GM12872 (cell line): ENCODE data around the gene WDFY1.

ENCODE experiments used
- TF ChIP-seq, protein P1 (sequence below): IDR thresholded peaks from 3 replicates; pipeline ENCODE4 v1.5.1; 2011; ENCODE audit warnings: low read depth, mild to moderate bottlenecking, low read length, moderate library complexity; ENCODE audit not compliant: insufficient read depth

WDFY1 gene

DNA sequence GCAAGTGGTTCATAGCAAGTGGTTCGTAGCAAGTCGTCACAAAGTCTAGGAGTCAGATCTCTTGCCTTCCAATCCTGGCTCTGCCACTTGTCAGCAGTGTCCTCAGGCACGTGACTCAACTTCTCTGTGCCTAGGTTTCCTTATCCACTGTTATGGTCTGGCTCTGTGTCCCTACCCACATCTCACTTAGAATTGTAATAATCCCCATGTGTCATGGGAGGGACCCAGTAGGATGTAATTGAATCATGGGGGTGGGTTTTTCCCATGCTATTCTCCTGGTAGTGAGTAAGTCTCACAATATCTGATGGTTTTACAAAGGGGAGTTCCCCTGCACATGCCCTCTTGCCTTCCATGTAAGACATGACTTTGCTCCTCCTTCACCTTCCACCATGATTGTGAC lies 55.9 kb downstream of the WDFY1 start:
- TF ChIP-seq, protein P1, sequence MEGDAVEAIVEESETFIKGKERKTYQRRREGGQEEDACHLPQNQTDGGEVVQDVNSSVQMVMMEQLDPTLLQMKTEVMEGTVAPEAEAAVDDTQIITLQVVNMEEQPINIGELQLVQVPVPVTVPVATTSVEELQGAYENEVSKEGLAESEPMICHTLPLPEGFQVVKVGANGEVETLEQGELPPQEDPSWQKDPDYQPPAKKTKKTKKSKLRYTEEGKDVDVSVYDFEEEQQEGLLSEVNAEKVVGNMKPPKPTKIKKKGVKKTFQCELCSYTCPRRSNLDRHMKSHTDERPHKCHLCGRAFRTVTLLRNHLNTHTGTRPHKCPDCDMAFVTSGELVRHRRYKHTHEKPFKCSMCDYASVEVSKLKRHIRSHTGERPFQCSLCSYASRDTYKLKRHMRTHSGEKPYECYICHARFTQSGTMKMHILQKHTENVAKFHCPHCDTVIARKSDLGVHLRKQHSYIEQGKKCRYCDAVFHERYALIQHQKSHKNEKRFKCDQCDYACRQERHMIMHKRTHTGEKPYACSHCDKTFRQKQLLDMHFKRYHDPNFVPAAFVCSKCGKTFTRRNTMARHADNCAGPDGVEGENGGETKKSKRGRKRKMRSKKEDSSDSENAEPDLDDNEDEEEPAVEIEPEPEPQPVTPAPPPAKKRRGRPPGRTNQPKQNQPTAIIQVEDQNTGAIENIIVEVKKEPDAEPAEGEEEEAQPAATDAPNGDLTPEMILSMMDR = no peak

DNA sequence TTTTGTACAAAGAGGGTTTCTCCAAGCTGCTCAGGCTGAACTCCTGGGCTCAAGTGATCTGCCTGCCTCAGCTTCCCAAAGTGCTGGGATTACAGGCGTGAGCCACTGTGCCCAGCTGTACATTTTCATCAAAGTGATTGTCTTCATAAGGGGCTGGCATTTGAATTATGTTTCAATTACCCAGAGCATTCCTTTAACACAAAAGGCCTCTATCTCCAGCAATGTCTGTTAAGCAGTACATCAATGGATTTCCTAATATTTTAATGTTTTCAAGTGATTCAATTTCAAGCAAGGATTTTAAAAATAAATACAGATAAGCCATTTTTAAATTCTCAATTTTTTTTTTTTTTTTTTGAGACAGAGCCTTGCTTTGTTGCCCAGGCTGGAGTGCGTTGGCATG lies 56.9 kb downstream of the WDFY1 start:
- TF ChIP-seq, protein P1 = no peak

DNA sequence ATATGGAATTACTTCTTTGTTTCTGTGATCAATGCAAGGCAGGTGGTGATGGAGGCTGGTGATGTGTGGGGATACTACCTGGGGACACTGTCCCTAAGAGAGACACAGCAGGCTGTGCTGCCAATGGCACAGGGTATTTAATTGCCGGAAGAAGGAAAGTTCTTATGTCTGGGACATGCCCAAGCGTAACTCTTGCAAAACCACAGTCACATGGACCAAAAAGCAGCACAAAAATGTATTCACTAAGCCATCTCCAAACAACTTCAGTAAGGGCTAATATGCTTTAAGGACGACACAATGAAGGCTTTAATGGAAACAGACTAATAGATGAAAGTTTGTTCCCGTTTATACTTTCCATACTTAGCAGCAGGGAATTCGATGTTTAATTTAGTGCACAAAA lies 58.0 kb downstream of the WDFY1 start:
- TF ChIP-seq, protein P1 = no peak

DNA sequence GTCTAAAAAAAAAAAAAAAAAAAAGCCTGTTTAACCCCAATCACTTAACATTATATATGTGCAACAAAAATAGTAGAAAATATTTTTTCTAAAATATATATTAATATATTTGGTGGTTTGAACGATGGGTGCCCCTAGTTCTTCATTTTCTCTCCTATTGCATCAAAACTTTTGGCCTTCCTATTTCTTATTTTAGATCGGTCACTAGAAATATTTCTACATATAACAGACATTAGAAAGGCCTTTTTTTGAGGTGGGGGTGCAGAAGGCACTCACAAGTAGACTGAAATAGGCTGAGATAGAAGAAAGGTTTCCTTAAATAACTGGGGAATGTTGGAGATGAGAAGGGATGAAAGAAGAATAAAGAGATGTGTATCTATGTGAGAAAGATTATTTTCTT lies 58.4 kb downstream of the WDFY1 start:
- TF ChIP-seq, protein P1 = no peak

DNA sequence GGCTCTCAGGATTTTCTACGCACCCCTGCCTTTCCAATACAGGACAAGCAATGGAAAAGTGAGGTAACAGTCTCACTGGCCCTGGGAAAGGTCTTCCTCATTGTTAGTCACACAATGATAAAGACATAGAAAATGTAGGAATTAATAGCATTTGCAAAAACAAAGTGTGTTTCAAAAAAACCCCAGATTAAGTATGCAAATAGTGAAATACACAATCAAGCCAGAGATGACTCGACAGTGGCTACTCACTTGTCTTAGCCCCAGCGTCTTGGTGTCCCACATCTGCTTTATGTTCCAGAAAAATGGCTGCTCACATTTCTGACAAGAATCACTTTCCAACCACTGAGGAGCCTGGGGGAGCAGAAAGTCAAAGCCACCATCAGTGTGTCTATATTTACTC lies 60.7 kb downstream of the WDFY1 start:
- TF ChIP-seq, protein P1 = no peak

DNA sequence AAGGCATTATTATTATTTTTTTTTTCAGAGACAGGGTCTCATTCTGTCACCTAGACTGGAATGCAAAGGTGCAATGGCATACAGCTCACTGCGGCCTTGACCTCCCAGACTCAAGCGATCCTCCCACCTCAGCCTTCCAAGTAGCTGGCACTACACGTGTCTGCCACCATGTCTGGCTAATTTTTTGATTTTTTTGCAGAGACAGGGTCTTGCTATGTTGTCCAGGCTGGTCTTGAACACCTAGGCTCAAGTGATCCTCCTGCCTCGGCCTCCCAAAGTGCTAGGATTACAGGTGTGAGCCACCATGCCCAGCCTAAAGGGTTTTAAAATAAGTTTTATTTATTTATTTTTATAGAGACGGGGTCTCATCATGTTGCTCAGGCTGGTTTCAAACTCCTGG lies 62.4 kb downstream of the WDFY1 start:
- TF ChIP-seq, protein P1 = no peak

DNA sequence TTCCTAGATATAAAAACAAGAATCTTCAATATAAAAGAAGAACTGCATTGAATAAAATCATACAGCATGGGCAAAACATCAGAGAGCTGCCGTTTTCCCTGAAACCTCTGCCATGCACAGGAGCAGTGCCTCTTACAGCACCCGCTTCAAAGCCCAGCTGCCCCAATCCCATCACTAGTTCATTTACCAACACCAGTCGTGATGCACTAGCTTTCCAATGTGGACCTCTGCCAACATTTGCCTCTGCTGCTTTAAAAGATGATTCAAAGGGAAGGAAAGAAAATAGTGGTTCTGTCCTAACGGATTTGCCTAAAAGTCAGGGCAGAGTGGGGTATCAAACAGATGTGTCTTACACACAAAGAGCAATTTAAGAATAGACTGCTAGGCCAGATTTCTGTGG lies 64.3 kb downstream of the WDFY1 start:
- TF ChIP-seq, protein P1 = no peak
